H1 (cell line): Measurements from ENCODE around the gene RNPEPL1.

Experiments used
- JUN ChIP-seq: IDR thresholded peaks from 2 replicates; pipeline ENCODE4 v1.6.1; 2011; ENCODE audit warnings: low read depth, mild to moderate bottlenecking, improper control_type of control experiment, low read length
- RAD21 ChIP-seq, 2 experiments: IDR thresholded peaks in 1 of 2; conservative IDR thresholded peaks in 1 of 2; 2 replicates each; pipeline ENCODE4 v1.6.1; 2011; ENCODE audit warnings: low read depth in 2 of 2, low read length in 2 of 2, improper control_type of control experiment in 1 of 2, inconsistent platforms in 1 of 2, mild to moderate bottlenecking in 1 of 2, moderate library complexity in 1 of 2
- TF ChIP-seq, protein P1 (sequence below), 3 experiments: IDR thresholded peaks; 1 replicate in 2 of 3; 2 replicates in 1 of 3; pipeline versions ENCODE4 v1.5.1 to v1.6.1; 2011; ENCODE audit warnings: low read length in 3 of 3, mild to moderate bottlenecking in 3 of 3, inconsistent platforms in 2 of 3, low read depth in 1 of 3, moderate library complexity in 1 of 3; ENCODE audit not compliant: insufficient read depth in 1 of 3; ENCODE audit errors: control extremely low read depth in 1 of 3

DNA sequence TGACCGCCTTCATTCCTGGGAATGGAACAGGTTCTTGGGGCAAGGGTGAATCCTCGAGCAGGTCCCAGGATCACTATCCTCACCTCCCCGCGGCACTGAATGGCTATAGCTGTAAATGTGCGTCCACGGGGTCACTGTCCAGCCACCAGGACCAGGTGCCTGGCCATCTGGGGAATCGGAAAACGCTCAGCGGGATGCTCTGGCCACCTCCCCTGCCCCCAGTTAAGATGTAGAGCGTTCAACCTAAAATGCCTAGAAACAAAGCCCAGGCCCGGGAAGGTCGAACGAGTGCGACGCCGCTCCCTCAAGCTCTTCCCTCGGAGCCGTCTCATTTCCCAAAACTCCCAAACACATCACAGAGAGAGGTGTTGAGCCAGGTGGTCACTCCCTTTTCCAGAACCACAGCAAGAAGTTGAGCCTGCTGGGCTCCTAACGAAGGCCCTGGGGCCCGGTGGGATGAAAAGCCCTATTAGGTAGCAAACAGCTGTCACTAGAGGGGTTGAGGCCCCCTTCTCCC lies 17.5 kb downstream of the RNPEPL1 start:
- no peak for TF ChIP-seq RAD21 (IDR thresholded peaks at IDR 0.05 in 1 of 2, conservative IDR thresholded peaks at IDR 0.05 in 1 of 2; ENCODE audit: low read depth in 2 of 2, low read length in 2 of 2)
- TF ChIP-seq, protein P1, sequence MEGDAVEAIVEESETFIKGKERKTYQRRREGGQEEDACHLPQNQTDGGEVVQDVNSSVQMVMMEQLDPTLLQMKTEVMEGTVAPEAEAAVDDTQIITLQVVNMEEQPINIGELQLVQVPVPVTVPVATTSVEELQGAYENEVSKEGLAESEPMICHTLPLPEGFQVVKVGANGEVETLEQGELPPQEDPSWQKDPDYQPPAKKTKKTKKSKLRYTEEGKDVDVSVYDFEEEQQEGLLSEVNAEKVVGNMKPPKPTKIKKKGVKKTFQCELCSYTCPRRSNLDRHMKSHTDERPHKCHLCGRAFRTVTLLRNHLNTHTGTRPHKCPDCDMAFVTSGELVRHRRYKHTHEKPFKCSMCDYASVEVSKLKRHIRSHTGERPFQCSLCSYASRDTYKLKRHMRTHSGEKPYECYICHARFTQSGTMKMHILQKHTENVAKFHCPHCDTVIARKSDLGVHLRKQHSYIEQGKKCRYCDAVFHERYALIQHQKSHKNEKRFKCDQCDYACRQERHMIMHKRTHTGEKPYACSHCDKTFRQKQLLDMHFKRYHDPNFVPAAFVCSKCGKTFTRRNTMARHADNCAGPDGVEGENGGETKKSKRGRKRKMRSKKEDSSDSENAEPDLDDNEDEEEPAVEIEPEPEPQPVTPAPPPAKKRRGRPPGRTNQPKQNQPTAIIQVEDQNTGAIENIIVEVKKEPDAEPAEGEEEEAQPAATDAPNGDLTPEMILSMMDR (IDR thresholded peaks at IDR 0.05; ENCODE audit: control extremely low read depth in 1 of 3, insufficient read depth in 1 of 3, low read depth in 1 of 3, low read length in 3 of 3) = no peak
- TF ChIP-seq JUN = no peak
